Subcutaneous adipose tissue (tissue), 4 donors: ENCODE data around the gene TBC1D7. TPM values are rescaled to one million over a fixed set of nuclear protein-coding genes. Genes with fewer than 3 reads are reported as not detected.

Source experiments
- CTCF ChIP-seq: fragments of 450-650 bp; IDR thresholded peaks from one replicate; pipeline ENCODE4 v1.5.1; 2016; ENCODE audit warnings: low read depth, mild to moderate bottlenecking, control low read depth, antibody characterized with exemption, moderate library complexity
- total RNA-seq, 4 donors: library from RNA; depleted of rRNA; stranded (reverse); fragments of >200 nt; gene quantifications; one replicate each; pipeline ENCODE4 v1.1.0, GENCODE V29; 2016

TBC1D7 gene
- total RNA-seq, 4 donors from 2014 or later, result 8.6 to 19.0 (median 9.7) TPM

- no peak for TF ChIP-seq CTCF
Observed at GRCh38 chr6:13267142-13267651, 61.1 kb downstream of the TBC1D7 start.

- no peak for TF ChIP-seq CTCF
Observed at GRCh38 chr6:13263669-13264068, 64.7 kb downstream of the TBC1D7 start.

- no peak for TF ChIP-seq CTCF
Observed at GRCh38 chr6:13262302-13263230, 65.8 kb downstream of the TBC1D7 start.

- TF ChIP-seq CTCF, result no peak
Observed at GRCh38 chr6:13261464-13261994, 66.8 kb downstream of the TBC1D7 start.

GRCh38 chr6:13260831-13261230, 67.5 kb downstream of the TBC1D7 start:
- no peak for TF ChIP-seq CTCF

- TF ChIP-seq CTCF, result no peak
Observed at GRCh38 chr6:13260101-13260598, 68.2 kb downstream of the TBC1D7 start.

- no peak for TF ChIP-seq CTCF
Observed at GRCh38 chr6:13259393-13259792, 68.9 kb downstream of the TBC1D7 start.
